ENCODE data around the gene PFDN2. TPM values are rescaled to one million over a fixed set of nuclear protein-coding genes. Genes with fewer than 3 reads are reported as not detected.

Gene PFDN2
- total RNA-seq, 1 donor from 2014 or later: 43.1 TPM

GRCh38 chr1:161114556-161114955 is 3.3 kb downstream of the PFDN2 start:
- intact Hi-C loops (cut with DNase I): no loop called here
- no peak for DNase-seq (ENCODE audit: low spot score)

DNA sequence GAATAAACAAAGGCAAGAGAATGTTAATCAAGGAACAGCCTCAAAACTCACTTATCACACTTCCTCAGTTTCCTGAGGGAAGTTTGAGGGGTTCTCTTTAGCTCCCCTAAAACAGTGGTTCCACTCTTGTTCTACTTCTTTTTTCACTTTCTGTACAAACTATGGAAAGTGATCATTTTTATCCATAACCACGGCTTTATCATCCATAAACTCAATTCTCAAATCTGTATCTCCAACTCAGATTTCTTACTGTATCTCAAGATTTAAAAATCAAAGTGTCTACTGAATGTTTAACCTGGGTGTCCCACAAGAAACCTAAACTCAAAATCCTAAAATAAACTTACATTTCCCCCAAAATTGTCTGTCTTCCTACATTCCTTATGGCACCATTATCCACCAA is 3.9 kb downstream of the PFDN2 start:
- intact Hi-C loops (cut with DNase I): no loop called here
- no peak for DNase-seq (ENCODE audit: low spot score)

GRCh38 chr1:161111527-161111926 is 6.3 kb downstream of the PFDN2 start:
- intact Hi-C loops (cut with DNase I): no loop called here

DNA sequence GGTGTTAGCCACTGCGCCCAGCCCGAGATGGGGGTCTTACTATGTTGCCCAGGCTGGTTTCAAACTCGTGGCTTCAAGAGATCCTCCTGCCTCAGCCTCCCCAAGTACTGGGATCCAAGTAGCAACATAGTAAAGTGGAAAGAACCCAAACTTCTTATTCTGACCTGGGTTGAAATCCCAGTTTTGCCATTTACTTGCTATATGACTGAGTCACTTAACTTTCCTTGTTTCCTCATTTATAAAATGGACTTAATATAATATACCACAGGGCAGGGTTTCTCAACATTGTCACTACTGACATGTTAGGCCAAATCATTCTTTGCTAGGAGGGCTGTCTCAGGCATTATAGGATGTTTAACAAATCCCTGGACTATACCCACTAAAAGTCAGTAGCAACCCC is 6.7 kb downstream of the PFDN2 start:
- DNase-seq (ENCODE audit: low spot score): no peak
- intact Hi-C loops (cut with DNase I): no loop called here

More at GRCh38 chr1:161111527-161111926, 6.3 kb downstream of the PFDN2 start:
- DNase-seq (ENCODE audit: low spot score): no peak

DNA sequence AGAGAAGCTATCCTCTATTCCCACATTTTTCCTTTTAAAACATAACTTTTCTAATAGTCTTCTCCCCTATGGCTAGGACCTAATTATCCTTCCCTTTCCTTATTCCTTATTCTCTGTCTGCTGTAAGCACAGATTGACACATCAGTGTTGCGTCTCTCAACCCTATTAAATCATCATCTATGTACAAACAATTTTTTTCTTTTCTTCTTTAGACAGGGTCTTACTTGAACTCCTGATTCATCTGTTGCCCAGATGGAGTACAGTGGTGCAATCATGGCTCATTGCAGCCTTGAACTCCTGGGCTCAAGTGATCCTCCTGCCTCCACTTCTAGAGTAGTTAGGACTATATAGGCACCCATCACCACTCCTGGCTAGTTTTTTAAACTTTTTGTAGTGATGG is 11.4 kb downstream of the PFDN2 start:
- no peak for DNase-seq (ENCODE audit: low spot score)

DNA sequence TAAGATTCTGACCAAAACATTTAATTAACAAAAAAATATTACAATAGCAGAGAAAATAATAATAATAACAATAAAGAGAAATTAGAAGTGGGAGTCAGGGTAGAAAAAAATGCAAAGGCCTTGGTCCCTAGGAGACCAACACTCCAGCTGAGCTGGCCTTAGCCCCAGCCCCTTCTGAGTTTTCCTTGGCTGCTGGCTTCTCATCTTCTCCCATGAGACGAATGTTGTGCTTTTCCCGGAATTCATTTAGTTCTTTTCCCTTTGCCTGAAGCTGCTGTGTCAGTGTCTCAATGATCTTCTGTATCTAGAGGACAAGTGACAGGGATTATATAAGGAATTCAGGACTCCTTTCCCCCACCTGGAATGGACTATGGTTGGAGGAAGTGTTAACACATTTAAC is 17.3 kb downstream of the PFDN2 start:
- peak; percentile 9 for DNase-seq (ENCODE audit: low spot score)
- intact Hi-C loops (cut with DNase I): loop anchor here (5.0 kb wide), 1 partner anchor 373 kb away; no protein-coding TSS in a partner anchor

More for the DNA sequence above, 11.4 kb downstream of the PFDN2 start:
- intact Hi-C loops (cut with DNase I): no loop called here

DNA sequence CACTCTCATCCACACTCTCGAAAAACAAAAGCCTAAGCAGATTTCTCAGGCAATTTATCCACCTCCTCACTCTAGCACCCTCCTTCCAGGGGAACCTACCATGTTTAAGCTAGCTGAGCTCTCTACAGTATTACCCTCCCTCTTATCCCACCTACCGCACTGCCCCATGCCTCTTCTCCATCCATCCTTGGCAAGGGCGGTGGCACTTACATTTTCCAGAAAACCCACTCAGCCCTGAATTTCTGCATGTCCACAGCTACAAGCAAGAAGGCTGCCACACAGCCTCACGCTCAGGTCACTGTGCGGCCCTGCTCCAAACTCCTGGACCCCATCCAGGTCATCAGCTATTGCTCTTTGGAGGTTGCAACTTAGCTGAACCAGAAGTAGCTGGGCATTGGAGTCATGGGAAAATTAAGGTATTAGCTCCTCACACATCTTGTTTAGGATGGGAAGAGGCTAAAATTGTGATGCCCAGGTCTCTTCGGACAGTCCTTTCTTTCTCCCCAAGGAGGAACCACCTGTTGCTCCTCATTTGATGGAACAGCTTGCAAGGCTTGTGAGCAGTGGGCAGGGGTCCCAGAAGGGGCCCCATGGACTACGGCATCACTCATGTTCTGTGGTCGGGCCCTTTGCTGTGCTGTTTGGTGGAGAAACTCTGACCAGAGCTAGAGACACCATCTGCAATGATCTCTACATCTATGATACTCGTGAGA is 18.6 kb downstream of the PFDN2 start:
- DNase-seq (ENCODE audit: low spot score): peak; percentile 55
- intact Hi-C loops (cut with DNase I): loop anchor here (2.0 to 5.0 kb wide), 2 partner anchors 52 to 102 kb away; partner anchors contain the start of gene USF1

GRCh38 chr1:161098210-161099068 is 19.4 kb downstream of the PFDN2 start, which contains the start of gene KLHDC9:
TSS of gene KLHDC9 (plus strand) at chr1:161098361. CDS start at chr1:161098536, 175 bp downstream.
- intact Hi-C loops (cut with DNase I): loop anchor here (1.0 to 5.0 kb wide), 3 partner anchors 34 to 102 kb away; partner anchors contain the start of genes DEDD and USF1
- peak; percentile 83 for DNase-seq (ENCODE audit: low spot score)

- DNase-seq (ENCODE audit: low spot score): peak; percentile 63
- intact Hi-C loops (cut with DNase I): loop anchor here (5.0 kb wide), 1 partner anchor 49 kb away; the partner anchor contains the start of gene USF1
These were observed 21.3 kb downstream of the PFDN2 start for GRCh38 chr1:161096530-161096929.

DNA sequence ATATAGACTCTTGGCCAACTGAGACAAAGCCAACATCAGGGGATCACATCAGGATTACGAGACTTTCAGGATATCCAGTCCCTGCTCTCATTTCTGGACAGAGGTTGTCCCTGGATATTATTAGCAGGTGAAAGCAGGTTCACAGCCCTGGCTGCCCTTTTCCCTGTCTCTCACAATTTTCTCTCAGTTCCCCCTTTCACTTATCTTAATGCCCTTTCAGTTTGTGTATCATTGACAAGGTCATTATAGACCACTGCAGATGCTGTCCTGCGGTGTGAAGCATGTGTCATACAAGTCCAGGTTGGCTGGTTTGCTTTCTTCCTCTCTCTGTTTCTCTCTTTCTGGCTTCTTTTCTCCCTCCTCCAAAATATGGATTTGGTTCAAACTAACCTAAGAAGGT is 21.8 kb downstream of the PFDN2 start:
- DNase-seq (ENCODE audit: low spot score): peak; percentile 2
- intact Hi-C loops (cut with DNase I): loop anchor here (5.0 kb wide), 1 partner anchor 49 kb away; the partner anchor contains the start of gene USF1

DNA sequence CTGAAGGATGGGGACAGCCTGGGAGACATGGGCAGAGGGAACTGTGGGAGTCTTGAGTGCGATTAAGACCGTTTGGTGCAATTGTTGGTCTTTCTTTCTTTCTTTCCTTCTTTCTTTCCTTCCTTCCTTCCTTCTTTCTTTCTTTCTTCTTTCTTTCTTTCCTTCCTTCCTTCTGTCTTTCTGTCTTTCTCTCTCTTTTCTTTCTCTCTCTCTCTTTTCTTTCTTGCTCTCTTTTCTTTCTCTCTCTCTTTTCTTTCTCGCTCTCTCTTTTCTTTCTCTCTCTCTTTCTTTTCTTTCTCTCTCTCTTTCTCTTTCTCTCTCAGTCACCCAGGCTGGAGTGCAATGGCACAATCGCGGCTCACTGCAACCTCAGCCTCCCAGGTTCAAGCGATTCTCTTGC is 22.6 kb downstream of the PFDN2 start:
- no peak for DNase-seq (ENCODE audit: low spot score)
- intact Hi-C loops (cut with DNase I): loop anchor here (5.0 kb wide), 1 partner anchor 48 kb away; the partner anchor contains the start of gene USF1

- intact Hi-C loops (cut with DNase I): no loop called here
- no peak for DNase-seq (ENCODE audit: low spot score)
These were observed 23.4 kb downstream of the PFDN2 start for GRCh38 chr1:161094481-161094880.

GRCh38 chr1:161092621-161093028 is 25.2 kb downstream of the PFDN2 start:
- intact Hi-C loops (cut with DNase I): no loop called here
- DNase-seq (ENCODE audit: low spot score): no peak

DNA sequence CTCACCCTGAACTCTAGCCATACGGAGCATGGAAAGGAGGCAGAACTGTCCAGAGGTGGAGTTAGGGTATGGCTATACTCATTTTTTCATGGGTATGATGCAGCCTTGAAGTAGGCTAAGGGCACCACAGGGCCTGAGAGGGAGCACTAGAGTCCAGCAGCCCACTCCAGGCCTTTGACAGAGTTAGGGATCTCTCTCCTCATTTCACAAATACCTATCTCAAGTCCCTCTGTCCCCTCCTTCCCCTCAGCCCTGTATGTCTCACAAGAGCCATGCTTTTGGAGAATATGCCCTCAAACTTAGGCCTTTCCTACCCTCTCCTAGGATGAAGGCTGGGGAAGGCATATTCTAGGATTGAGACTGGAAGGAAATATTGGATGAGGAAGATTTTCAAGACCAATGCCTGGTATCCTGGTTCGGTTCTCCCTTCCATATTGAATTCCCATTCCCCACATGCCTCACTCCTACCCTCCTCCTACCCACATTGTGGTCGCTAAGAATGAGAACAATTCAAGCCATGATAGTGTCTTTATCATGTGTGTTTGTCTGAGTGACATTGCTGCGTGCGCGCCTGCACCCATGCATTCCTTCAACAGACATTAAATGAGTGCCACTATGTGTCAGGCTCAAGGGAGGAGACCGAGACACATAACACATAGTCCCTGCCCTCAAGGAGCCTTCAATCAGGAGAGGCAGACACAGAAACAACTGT is 25.9 kb downstream of the PFDN2 start:
- DNase-seq (ENCODE audit: low spot score): no peak
- intact Hi-C loops (cut with DNase I): no loop called here

DNA sequence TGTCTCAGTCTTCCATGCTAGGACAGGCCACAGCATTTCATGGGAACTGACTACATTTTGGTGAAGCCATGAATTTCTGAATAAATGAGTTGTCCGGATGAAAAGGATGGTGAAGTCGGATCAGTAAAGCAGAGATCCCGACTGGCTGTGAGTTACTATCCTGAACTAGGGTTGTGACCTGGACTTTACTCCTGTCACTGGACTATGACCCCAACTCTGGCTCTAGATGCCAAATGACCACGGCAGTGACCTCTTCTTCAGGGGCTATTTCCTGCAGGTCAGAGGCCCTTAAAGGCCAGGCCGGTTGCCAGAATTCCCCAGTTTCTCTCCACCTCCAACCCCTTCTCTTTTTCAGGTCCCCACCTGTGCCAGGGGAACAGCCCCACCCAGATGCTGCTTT is 26.7 kb downstream of the PFDN2 start:
- intact Hi-C loops (cut with DNase I): no loop called here
- DNase-seq (ENCODE audit: low spot score): no peak

DNA sequence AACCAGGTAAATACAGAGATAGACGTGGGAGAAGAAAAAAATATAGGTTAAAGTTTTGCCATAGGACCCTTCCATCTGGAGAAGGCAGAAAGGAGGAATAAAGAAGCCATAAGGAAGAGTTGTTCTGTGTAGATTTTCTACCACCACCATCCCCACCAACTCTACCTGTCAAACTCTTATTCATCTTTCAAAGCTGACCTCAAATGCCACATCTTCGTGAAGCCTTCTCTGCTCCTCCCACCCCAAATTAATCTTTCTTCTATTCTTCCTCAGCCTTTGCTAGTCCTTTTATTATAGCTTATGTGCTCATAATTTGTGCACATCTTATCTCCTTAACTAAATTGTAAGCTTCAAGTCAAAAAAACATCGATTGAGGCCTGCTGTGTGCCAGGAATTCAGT is 27.2 kb downstream of the PFDN2 start:
- no peak for DNase-seq (ENCODE audit: low spot score)
- intact Hi-C loops (cut with DNase I): no loop called here

DNA sequence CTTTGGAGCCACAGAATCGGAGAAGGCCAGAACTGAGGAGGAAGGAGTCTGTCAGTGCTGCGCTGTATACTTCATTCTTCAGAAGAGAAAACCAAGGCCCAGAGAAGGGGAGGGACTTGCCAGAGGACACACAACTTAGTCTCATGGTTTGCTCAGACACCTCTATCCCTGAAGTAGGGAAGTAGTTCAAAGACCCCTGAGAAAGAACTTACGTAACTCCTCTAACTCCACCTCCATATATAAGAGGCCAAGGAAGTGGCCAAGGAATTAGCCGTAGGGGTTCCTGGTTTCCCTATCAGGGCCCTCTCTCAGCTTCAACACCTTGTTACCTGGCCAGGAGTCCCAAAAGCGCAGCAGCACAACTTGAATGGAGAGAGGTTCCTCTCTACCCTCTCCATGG is 27.9 kb downstream of the PFDN2 start:
- intact Hi-C loops (cut with DNase I): loop anchor here (5.0 kb wide), 1 partner anchor 88 kb away; no protein-coding TSS in a partner anchor
- DNase-seq (ENCODE audit: low spot score): peak; percentile 44

GRCh38 chr1:161089251-161089924 is 28.4 kb downstream of the PFDN2 start, which contains the start of gene NECTIN4:
TSS of gene NECTIN4 (minus strand) at chr1:161089558. CDS start at chr1:161089296, 262 bp downstream.
- intact Hi-C loops (cut with DNase I): loop anchor here (5.0 kb wide), 1 partner anchor 87 kb away; no protein-coding TSS in a partner anchor

More at GRCh38 chr1:161089251-161089924, 28.4 kb downstream of the PFDN2 start, which contains the start of gene NECTIN4:
- DNase-seq (ENCODE audit: low spot score): peak; percentile 61
